GM06990 (cell line): ENCODE measurements around the gene KRT8.
"Not testable (repeated sequence)": the region's sequence is repeated elsewhere in the genome, so short reads cannot be mapped to it uniquely, and the experiment has no call there.

Source experiments
- DNase-seq: peaks from one replicate; pipeline ENCODE4 v3.0.0-alpha.2; 2011; ENCODE audit not compliant: insufficient read length; ENCODE audit errors: extremely low read depth
- H3K27me3 ChIP-seq: replicated peaks from 2 replicates; pipeline ENCODE4 v1.6.0; 2011; ENCODE audit warnings: low read length; ENCODE audit not compliant: control insufficient read depth, insufficient read depth
- H3K36me3 ChIP-seq: 2 replicates; pipeline ENCODE4 v1.5.1; 2011; ENCODE audit warnings: low read length; ENCODE audit not compliant: control insufficient read depth, insufficient read depth
- H3K4me3 ChIP-seq: replicated peaks from 2 replicates; pipeline ENCODE4 v1.5.1; 2011; ENCODE audit warnings: low read depth, mild to moderate bottlenecking, control low read depth, low read length
- TF ChIP-seq, protein P1 (sequence below): IDR thresholded peaks from 2 replicates; pipeline ENCODE4 v1.5.1; 2011; ENCODE audit warnings: low read length, control low read depth, mild to moderate bottlenecking, inconsistent platforms; ENCODE audit not compliant: insufficient read depth, poor library complexity, severe bottlenecking

KRT8 gene

GRCh38 chr12:52856787-52857186 lies 48.1 kb downstream of the KRT8 start:
- TF ChIP-seq, protein P1, sequence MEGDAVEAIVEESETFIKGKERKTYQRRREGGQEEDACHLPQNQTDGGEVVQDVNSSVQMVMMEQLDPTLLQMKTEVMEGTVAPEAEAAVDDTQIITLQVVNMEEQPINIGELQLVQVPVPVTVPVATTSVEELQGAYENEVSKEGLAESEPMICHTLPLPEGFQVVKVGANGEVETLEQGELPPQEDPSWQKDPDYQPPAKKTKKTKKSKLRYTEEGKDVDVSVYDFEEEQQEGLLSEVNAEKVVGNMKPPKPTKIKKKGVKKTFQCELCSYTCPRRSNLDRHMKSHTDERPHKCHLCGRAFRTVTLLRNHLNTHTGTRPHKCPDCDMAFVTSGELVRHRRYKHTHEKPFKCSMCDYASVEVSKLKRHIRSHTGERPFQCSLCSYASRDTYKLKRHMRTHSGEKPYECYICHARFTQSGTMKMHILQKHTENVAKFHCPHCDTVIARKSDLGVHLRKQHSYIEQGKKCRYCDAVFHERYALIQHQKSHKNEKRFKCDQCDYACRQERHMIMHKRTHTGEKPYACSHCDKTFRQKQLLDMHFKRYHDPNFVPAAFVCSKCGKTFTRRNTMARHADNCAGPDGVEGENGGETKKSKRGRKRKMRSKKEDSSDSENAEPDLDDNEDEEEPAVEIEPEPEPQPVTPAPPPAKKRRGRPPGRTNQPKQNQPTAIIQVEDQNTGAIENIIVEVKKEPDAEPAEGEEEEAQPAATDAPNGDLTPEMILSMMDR, result no peak
- H3K27me3 ChIP-seq, result peaks cover 1% of the 10 kb centered on the region
- no peak for DNase-seq
- H3K36me3 ChIP-seq, result no peaks in the 10 kb centered on the region
- no peak overlapping the region for H3K4me3 ChIP-seq

- not testable (repeated sequence) for H3K36me3 ChIP-seq, H3K4me3 ChIP-seq, H3K27me3 ChIP-seq, DNase-seq
Observed at GRCh38 chr12:52856077-52856476, 48.8 kb downstream of the KRT8 start.

GRCh38 chr12:52851787-52852186 lies 53.1 kb downstream of the KRT8 start:
- DNase-seq, result no peak
- Histone ChIP-seq H3K36me3 (no peaks in the 10 kb centered on the region), H3K27me3 (no peaks in the 10 kb centered on the region; the same call in none of the 2 replicates), H3K4me3 (no peak overlapping the region)
- TF ChIP-seq, protein P1, result no peak

DNA sequence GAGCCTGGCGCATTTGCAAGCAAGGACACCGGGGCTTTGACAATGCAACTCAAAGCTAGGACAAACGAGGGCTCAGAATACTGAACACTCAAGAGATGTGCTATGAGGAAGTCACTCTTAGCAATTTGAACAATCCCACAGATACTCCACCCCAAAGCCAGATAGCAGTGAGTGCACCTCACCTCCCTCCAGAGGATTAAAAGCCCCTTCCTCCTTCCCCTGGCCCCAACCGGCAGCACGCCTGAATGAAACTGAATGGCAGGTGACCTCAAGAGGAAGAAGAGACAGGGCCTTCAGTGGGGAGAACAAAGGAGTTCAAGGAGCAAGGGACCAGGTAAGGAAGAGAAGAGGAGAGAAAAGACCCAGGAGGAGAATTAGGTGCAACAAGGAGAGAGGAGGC lies 54.2 kb downstream of the KRT8 start:
- Histone ChIP-seq H3K27me3 (no peaks in the 10 kb centered on the region; the same call in none of the 2 replicates), H3K4me3 (no peak overlapping the region), H3K36me3 (no peaks in the 10 kb centered on the region)
- TF ChIP-seq, protein P1, result no peak
- DNase-seq, result no peak

- H3K4me3 ChIP-seq, result no peak overlapping the region
- TF ChIP-seq, protein P1, result no peak
- DNase-seq, result no peak
- H3K36me3 ChIP-seq, result no peaks in the 10 kb centered on the region
- H3K27me3 ChIP-seq, result no peaks in the 10 kb centered on the region; the same call in none of the 2 replicates
Observed at GRCh38 chr12:52849511-52849910, 55.4 kb downstream of the KRT8 start.

DNA sequence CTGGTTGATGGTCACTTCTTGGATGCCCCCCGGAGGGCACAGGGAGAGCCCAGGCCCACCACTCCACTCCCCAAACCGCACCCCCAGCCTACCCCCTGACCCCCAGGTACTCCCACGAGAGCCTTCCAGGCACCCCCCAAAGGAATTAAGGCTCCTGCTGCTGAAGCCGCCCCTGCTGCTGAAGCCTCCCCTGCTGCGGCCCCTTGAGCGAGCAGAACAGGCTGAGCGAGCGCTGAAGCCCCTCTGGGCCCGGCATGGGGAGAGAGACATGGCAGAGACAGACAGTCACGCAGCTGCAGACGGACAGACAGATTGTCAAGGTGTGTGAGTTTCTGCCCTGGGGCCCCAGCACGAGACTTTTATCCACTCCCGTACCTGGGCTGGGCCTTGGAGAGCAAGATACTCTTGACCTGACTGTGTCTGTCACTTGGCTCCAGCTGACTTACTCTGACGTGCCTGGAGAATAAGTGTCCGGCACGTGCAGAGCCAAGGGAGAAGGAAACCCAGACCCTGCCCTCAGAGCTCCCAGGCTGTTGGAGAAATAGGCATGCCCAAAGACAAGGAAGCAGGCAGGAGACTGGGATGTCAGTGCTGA lies 56.1 kb downstream of the KRT8 start, which contains the start of gene KRT78:
TSS of gene KRT78 (minus strand) at position 334 of the 595 bp plus-strand sequence. CDS start at position 270, 64 bp downstream.
- no peaks in the 10 kb centered on the region; the same call in none of the 2 replicates for H3K27me3 ChIP-seq
- TF ChIP-seq, protein P1, result no peak
- DNase-seq, result no peak

More for the DNA sequence above, 56.1 kb downstream of the KRT8 start, which contains the start of gene KRT78:
- H3K4me3 ChIP-seq, result no peak within 1 kb of the TSS
- no peaks in the 10 kb centered on the region for H3K36me3 ChIP-seq
